ENCODE data around the gene MMGT1.

The MMGT1 gene

DNA sequence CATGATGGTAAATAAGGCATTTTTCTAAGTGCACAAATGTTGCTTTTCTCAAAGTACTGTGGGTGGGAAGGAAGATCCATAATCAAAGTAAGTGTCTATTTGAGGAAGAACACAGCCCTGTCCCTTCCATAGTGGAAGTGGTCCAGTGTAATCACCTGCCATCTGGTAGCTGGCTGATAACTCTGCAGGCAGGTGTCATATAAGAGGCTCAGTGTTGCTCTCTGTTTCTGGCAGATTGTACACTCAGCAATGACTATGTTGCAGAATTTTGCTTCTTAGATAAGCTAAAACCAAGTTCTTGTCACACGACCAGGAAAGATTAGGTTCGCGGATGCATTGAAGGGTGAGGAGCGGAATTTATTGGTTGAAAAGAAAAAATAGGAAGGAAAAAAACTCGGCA is 59.4 kb downstream of the MMGT1 start:
- H2AK5ac ChIP-seq (ENCODE audit: low read length, severe bottlenecking): no peak overlapping the region
- no peaks in the 10 kb centered on the region for H3K9me3 ChIP-seq (ENCODE audit: control insufficient read depth, low read length)
- H3K23ac ChIP-seq (ENCODE audit: low read length in 2 of 2): no peak overlapping the region
- H3K18ac ChIP-seq (ENCODE audit: low read depth in 1 of 2, low read length in 2 of 2): no peak overlapping the region
- no peak overlapping the region for H2AFZ ChIP-seq (ENCODE audit: low read depth, low read length)
- no peak for DNase-seq
- no peak overlapping the region for H4K91ac ChIP-seq (ENCODE audit: low read length)
- no peaks in the 10 kb centered on the region for H3K36me3 ChIP-seq (ENCODE audit: control insufficient read depth in 1 of 2, insufficient read depth in 2 of 2, low read depth in 1 of 2, low read length in 2 of 2)
- H3K4me3 ChIP-seq (ENCODE audit: insufficient read depth in 1 of 2, low read depth in 1 of 2, low read length in 2 of 2): no peak overlapping the region
- no peak overlapping the region for H2BK12ac ChIP-seq (ENCODE audit: low read length in 2 of 2)
- no peak overlapping the region for H4K8ac ChIP-seq (ENCODE audit: low read length)
- H2BK15ac ChIP-seq (ENCODE audit: low read depth, poor library complexity, severe bottlenecking): no peak overlapping the region
- H3K4me2 ChIP-seq (ENCODE audit: low read length, poor library complexity, severe bottlenecking): no peak overlapping the region
- no peak overlapping the region for H2BK5ac ChIP-seq (ENCODE audit: low read depth, low read length, poor library complexity, severe bottlenecking)
- no peak overlapping the region for H3K4ac ChIP-seq (ENCODE audit: low read depth in 1 of 2, low read length in 2 of 2)
- H3K79me1 ChIP-seq (replicated peaks; ENCODE audit: low read length, poor library complexity, severe bottlenecking): no peaks in the 10 kb centered on the region
- H3K27me3 ChIP-seq (ENCODE audit: control insufficient read depth in 1 of 2, insufficient read depth in 1 of 2, low read length in 2 of 2): peaks cover 0 to 38% of the 10 kb centered on the region in 2 experiments
- no peak overlapping the region for H3K9ac ChIP-seq (ENCODE audit: low read length)
- no peak overlapping the region for H3K14ac ChIP-seq (ENCODE audit: low read length in 2 of 2)
- H3K27ac ChIP-seq (ENCODE audit: low read length, poor library complexity, severe bottlenecking): no peak overlapping the region
- no peak overlapping the region for H2BK120ac ChIP-seq (ENCODE audit: low read depth, low read length)
- 70% methylated on average over 2 of the region's 5 CpGs for whole genome bisulfite sequencing
- H3K4me1 ChIP-seq (ENCODE audit: control insufficient read depth, insufficient read depth, low read depth, low read length): no peaks in the 10 kb centered on the region

Measured in mesenchymal stem cell (in vitro differentiated cells and primary cell).